B cell (primary cell): ENCODE measurements around the gene QSOX2. TPM values are rescaled to one million over a fixed set of nuclear protein-coding genes. Genes with fewer than 3 reads are reported as not detected.

Experiments used
- ATAC-seq: fragments of 200-7000 bp; cut with Tn5 transposase; one replicate; pipeline ENCODE4 v1.10.0; 2021; ENCODE audit warnings: low read depth, mild to moderate bottlenecking, moderate number of reproducible peaks, moderate library complexity
- CTCF ChIA-PET: fragments of 350-600 bp; sonication (Branson Sonifier 250); formaldehyde crosslinking; loops from one replicate; lab custom pipeline; 2021; ENCODE audit warnings: antibody characterized with exemption, inconsistent platforms; lab: Charles Lee
- POLR2A ChIA-PET: fragments of 350-600 bp; sonication (Branson Sonifier 250); formaldehyde crosslinking; loops from one replicate; lab custom pipeline; 2021; ENCODE audit warnings: antibody characterized with exemption; lab: Charles Lee
- DNase-seq: peaks from one replicate; pipeline ENCODE4 v3.0.0; 2013
- H2AFZ ChIP-seq: 2 replicates; pipeline ENCODE4 v1.6.1; 2012; ENCODE audit warnings: mild to moderate bottlenecking, low read depth, low read length; ENCODE audit not compliant: insufficient read depth, poor library complexity, severe bottlenecking
- H3K27ac ChIP-seq, 2 donors: 1 replicate in 1 of 2; 2 replicates in 1 of 2; pipeline ENCODE4 v1.5.1; 2012 to 2013; ENCODE audit warnings: low read length in 2 of 2, mild to moderate bottlenecking in 2 of 2, moderate library complexity in 1 of 2
- H3K27me3 ChIP-seq, 4 experiments: fragments of 200-600 bp in 1 of 4; sonication (generic) in 1 of 4; replicated peaks in 1 of 4; 1 replicate in 2 of 4; 2 replicates in 2 of 4; pipeline versions ENCODE4 v1.6.1 to v1.7.0; 2013 to 2016; ENCODE audit warnings: low read length in 3 of 4, mild to moderate bottlenecking in 2 of 4, mixed read lengths in 1 of 4, moderate library complexity in 1 of 4; ENCODE audit not compliant: insufficient read depth in 4 of 4, control insufficient read depth in 3 of 4; ENCODE audit errors: control extremely low read depth in 1 of 4
- H3K36me3 ChIP-seq, 2 experiments: replicated peaks in 1 of 2; 1 replicate in 1 of 2; 2 replicates in 1 of 2; pipeline versions ENCODE4 v1.6.1 to v1.7.1; 2013; ENCODE audit warnings: low read length in 1 of 2; ENCODE audit not compliant: insufficient read depth in 2 of 2, control insufficient read depth in 1 of 2; ENCODE audit errors: control extremely low read depth in 1 of 2, extremely low read depth in 1 of 2
- H3K4me1 ChIP-seq, 2 donors: fragments of 200-600 bp in 1 of 2; sonication (generic) in 1 of 2; 1 replicate in 1 of 2; 2 replicates in 1 of 2; pipeline versions ENCODE4 v1.5.1 to v1.6.1; 2013 to 2017; ENCODE audit warnings: low read length in 2 of 2; ENCODE audit not compliant: control insufficient read depth in 2 of 2, insufficient read depth in 2 of 2
- H3K4me2 ChIP-seq: replicated peaks from 2 replicates; pipeline ENCODE3; 2012; ENCODE audit warnings: mild to moderate bottlenecking, low read depth, low read length; ENCODE audit not compliant: poor library complexity, severe bottlenecking
- H3K4me3 ChIP-seq, 5 experiments: fragments of 200-600 bp in 1 of 5; sonication (generic) in 1 of 5; 1 replicate in 3 of 5; 2 replicates in 2 of 5; pipeline versions ENCODE4 v1.5.1 to v1.7.0; 2011 to 2016; ENCODE audit warnings: low read length in 4 of 5, mild to moderate bottlenecking in 4 of 5, low read depth in 2 of 5, control low read depth in 1 of 5, moderate library complexity in 1 of 5; ENCODE audit not compliant: insufficient read depth in 1 of 5; ENCODE audit errors: control extremely low read depth in 1 of 5, extremely low read depth in 1 of 5
- H3K79me2 ChIP-seq: fragments of 200-600 bp; sonication (generic); one replicate; pipeline ENCODE4 v1.6.0; 2016; ENCODE audit warnings: low read length; ENCODE audit not compliant: control insufficient read depth, insufficient read depth
- H3K9ac ChIP-seq: fragments of 200-600 bp; sonication (generic); 2 replicates; pipeline ENCODE4 v1.6.1; 2017; ENCODE audit warnings: mild to moderate bottlenecking, low read length, moderate library complexity
- H3K9me3 ChIP-seq, 3 donors: one replicate each; pipeline versions ENCODE4 v1.6.1 to v1.7.1; 2013; ENCODE audit warnings: low read length in 2 of 3; ENCODE audit not compliant: control insufficient read depth in 2 of 3, insufficient read depth in 1 of 3; ENCODE audit errors: control extremely low read depth in 1 of 3
- H4K20me1 ChIP-seq: 2 replicates; pipeline ENCODE4 v1.6.0; 2012; ENCODE audit warnings: mild to moderate bottlenecking, low read length; ENCODE audit not compliant: insufficient read depth, control insufficient read depth, poor library complexity, severe bottlenecking
- H3K27ac Mint-ChIP-seq: one replicate; pipeline ENCODE4 v1.8.0; 2021; ENCODE audit warnings: mixed read lengths
- H3K27me3 Mint-ChIP-seq: one replicate; pipeline ENCODE4 v1.8.0; 2021; ENCODE audit warnings: mixed read lengths
- H3K4me1 Mint-ChIP-seq: one replicate; pipeline ENCODE4 v1.8.0; 2021; ENCODE audit warnings: mixed read lengths
- H3K4me3 Mint-ChIP-seq: one replicate; pipeline ENCODE4 v1.8.0; 2021; ENCODE audit warnings: mixed read lengths
- H3K9me3 Mint-ChIP-seq: one replicate; pipeline ENCODE4 v1.8.0; 2022; ENCODE audit warnings: mixed read lengths; ENCODE audit not compliant: insufficient read depth
- CTCF ChIP-seq: fragments of 200-600 bp; IDR thresholded peaks from one replicate; pipeline ENCODE4 v1.8.0; 2022; ENCODE audit warnings: antibody characterized with exemption, mild to moderate bottlenecking
- EZH2 ChIP-seq: IDR thresholded peaks from 2 replicates; pipeline ENCODE4 v1.6.1; 2012; ENCODE audit warnings: borderline replicate concordance, low read depth, mild to moderate bottlenecking, moderate library complexity, low read length; ENCODE audit not compliant: insufficient read depth, poor library complexity, severe bottlenecking
- WGBS: methylation state at CpG from one replicate; pipeline ENCODE4 v1.1.5; 2013; ENCODE audit warnings: missing lambda C conversion rate; ENCODE audit not compliant: insufficient coverage; 5-methylcytosine and 5-hydroxymethylcytosine counted together
- intact Hi-C: fragments of 100-400 bp; cut with micrococcal nuclease; formaldehyde crosslinking; loops from one replicate; pipeline ENCODE4 v1.10.0; 2022
- polyA plus RNA-seq: library from polyadenylated mRNA; depleted of rRNA; stranded (reverse); fragments of >200 nt; gene quantifications from 2 replicates; pipeline ENCODE4 v1.2.3, GENCODE V29; 2012
- total RNA-seq, 2 donors: library from RNA; stranded (reverse); fragments of 120-200 nt in 1 of 2; gene quantifications; 1 replicate in 1 of 2; 2 replicates in 1 of 2; pipeline versions ENCODE4 v1.2.3 to v1.2.4, GENCODE V29; 2013 to 2022

The QSOX2 gene
- total and polyA plus RNA-seq, 2 donors (not counting 1 experiment from before 2014, with no cell fraction given): 62.9 to 139 TPM

- Histone ChIP-seq H3K4me2 (peak overlapping the region; percentile 88), H3K27me3 (peaks cover 0 to 3% (median 0%) of the 10 kb centered on the region in 4 experiments), H3K9ac (peak overlapping the region; percentile 58), H3K4me3 (peak overlapping the region in 4 of 5 experiments; percentile 10 to 53 (median 39)), H4K20me1 (no peaks in the 10 kb centered on the region), H3K79me2 (no peaks in the 10 kb centered on the region), H2AFZ (peak overlapping the region; percentile 70), H3K9me3 (peaks cover 0 to 7% (median 0%) of the 10 kb centered on the region in 3 donors), H3K27ac (peak overlapping the region in 1 of 2 donors; percentile 33), H3K4me1 (peaks cover 18 to 25% of the 10 kb centered on the region in 2 donors), H3K36me3 (no peaks in the 10 kb centered on the region)
- POLR2A ChIA-PET: interaction anchor here (0.6 to 1.4 kb wide), 4 partner anchors 16 to 113 kb away, joined by 3 to 5 read pairs (median 4); no protein-coding TSS in a partner anchor
- ATAC-seq (peak; percentile 84), DNase-seq (peak; percentile 89)
- 12% methylated on average over 26 of the region's 32 CpGs for WGBS
- H3K27me3 Mint-ChIP-seq: peaks cover 13% of the 10 kb centered on the region
- peak overlapping the region; percentile 94 for H3K4me3 Mint-ChIP-seq
- CTCF ChIA-PET: interaction anchor here (0.6 to 6.2 kb wide), 29 partner anchors 9 to 316 kb away, joined by 3 to 103 read pairs (median 4); partner anchors contain the start of gene DNLZ
- TF ChIP-seq CTCF (peak; percentile 92), EZH2 (no peak)
- H3K9me3 Mint-ChIP-seq: no peaks in the 10 kb centered on the region
- peak overlapping the region; percentile 86 for H3K27ac Mint-ChIP-seq
- intact Hi-C loops: loop anchor here (1.0 kb wide), 8 partner anchors 16 to 316 kb away; partner anchors contain the start of gene SNAPC4
- H3K4me1 Mint-ChIP-seq: peaks cover 23% of the 10 kb centered on the region
Observed at GRCh38 chr9:136283291-136284235, 38.0 kb upstream of the QSOX2 start.
